Measurements from ENCODE around the gene SLC25A1. TPM values are rescaled to one million over a fixed set of nuclear protein-coding genes. Genes with fewer than 3 reads are reported as not detected.

Gene SLC25A1
- total and polyA plus RNA-seq, 10 of the 15 experiments (the other 5 are each of a cell fraction or from before 2014, with no cell fraction given) = 2.3 to 79.0 (median 30.3) TPM

DNA sequence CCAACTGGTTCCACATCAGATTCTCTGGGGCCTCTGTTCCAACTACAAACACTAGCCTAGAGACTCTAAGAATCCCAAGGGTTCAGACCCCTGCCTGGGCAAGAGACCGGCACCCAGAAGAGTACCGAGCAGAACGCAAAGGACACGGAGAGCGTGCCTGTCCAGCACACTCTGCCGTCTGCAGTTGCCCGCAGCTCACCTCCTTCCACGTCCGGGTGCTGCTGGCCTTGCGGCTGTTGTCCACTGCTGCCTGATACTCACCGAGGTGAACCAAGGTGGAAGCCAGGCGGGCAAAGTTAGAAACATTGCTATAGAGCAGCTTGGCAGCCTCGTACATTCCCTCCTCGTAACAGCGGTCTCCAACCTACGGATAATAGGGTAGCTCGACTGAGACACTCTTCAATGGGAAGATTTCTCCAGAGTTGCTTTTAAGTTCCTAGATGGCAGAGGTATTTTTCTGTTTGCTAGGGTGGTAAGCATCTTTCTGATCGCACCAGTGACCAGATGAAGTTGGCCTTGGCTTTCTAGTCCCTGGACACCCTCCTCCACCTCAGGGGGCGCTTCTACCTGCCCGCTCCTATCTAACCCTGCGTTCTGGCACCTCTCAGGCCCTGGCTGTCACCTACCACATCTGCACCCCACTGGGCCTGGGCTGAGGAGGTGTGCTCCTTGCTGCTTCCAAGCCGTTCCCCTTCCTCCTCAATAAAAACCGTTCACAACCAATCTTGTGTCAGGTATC, 22.8 kb upstream of the SLC25A1 start:
- Histone ChIP-seq H3K79me2 (ENCODE audit: control insufficient read depth, insufficient read depth, low read length) (no peaks in the 10 kb centered on the region), H3K27me3 (replicated peaks in 1 of 2; ENCODE audit: control insufficient read depth in 2 of 2, insufficient read depth in 2 of 2, low read length in 1 of 2) (peaks cover 0 to 9% of the 10 kb centered on the region in 2 experiments; a peak in 3 of 4 replicates), H3K9me3 (replicated peaks; ENCODE audit: control insufficient read depth, insufficient read depth, low read length) (no peaks in the 10 kb centered on the region), H3K4me2 (ENCODE audit: control insufficient read depth, insufficient read depth) (no peak overlapping the region), H3K4me1 (ENCODE audit: control insufficient read depth, insufficient read depth, low read length) (no peaks in the 10 kb centered on the region), H4K20me1 (ENCODE audit: control insufficient read depth, insufficient read depth) (no peaks in the 10 kb centered on the region), H2AFZ (ENCODE audit: control insufficient read depth, low read depth, low read length) (no peak overlapping the region), H3K9ac (ENCODE audit: control insufficient read depth, insufficient read depth, low read length) (no peak overlapping the region), H3K27ac (ENCODE audit: control insufficient read depth, insufficient read depth) (no peak overlapping the region), H3K36me3 (ENCODE audit: control insufficient read depth in 2 of 2, insufficient read depth in 2 of 2, low read length in 1 of 2) (no peaks in the 10 kb centered on the region), H3K4me3 (no peak overlapping the region)
- intact Hi-C loops (cut with micrococcal nuclease; ENCODE audit: unreplicated experiment) = no loop called here
- ChIA-PET RAD21 (ENCODE audit: unreplicated experiment) (no interaction called here), POLR2A (no interaction called here), CTCF (no interaction called here), SMC1A (ENCODE audit: uncharacterized antibody, unreplicated experiment) (no interaction called here)
- WGBS (ENCODE audit: insufficient coverage, insufficient replicate concordance, low lambda C conversion rate, missing lambda C conversion rate) = 72% methylated on average over 23 of the region's 23 CpGs
- DNase-seq (ENCODE audit: low read depth, low spot score) = no peak
- FAIRE-seq = no peak
- TF ChIP-seq, protein P1, sequence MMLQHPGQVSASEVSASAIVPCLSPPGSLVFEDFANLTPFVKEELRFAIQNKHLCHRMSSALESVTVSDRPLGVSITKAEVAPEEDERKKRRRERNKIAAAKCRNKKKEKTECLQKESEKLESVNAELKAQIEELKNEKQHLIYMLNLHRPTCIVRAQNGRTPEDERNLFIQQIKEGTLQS (IDR thresholded peaks at IDR 0.05; ENCODE audit: borderline replicate concordance, extremely low read depth, low read depth, low read length) = no peak
- no peak for TF ChIP-seq HDAC2 (IDR thresholded peaks at IDR 0.05)
- no peak for TF ChIP-seq CBX3 (IDR thresholded peaks at IDR 0.05; ENCODE audit: borderline replicate concordance, low read depth)
- no peak for TF ChIP-seq POLR2AphosphoS5 (IDR thresholded peaks at IDR 0.05; ENCODE audit: low read length)
- TF ChIP-seq, protein P2, sequence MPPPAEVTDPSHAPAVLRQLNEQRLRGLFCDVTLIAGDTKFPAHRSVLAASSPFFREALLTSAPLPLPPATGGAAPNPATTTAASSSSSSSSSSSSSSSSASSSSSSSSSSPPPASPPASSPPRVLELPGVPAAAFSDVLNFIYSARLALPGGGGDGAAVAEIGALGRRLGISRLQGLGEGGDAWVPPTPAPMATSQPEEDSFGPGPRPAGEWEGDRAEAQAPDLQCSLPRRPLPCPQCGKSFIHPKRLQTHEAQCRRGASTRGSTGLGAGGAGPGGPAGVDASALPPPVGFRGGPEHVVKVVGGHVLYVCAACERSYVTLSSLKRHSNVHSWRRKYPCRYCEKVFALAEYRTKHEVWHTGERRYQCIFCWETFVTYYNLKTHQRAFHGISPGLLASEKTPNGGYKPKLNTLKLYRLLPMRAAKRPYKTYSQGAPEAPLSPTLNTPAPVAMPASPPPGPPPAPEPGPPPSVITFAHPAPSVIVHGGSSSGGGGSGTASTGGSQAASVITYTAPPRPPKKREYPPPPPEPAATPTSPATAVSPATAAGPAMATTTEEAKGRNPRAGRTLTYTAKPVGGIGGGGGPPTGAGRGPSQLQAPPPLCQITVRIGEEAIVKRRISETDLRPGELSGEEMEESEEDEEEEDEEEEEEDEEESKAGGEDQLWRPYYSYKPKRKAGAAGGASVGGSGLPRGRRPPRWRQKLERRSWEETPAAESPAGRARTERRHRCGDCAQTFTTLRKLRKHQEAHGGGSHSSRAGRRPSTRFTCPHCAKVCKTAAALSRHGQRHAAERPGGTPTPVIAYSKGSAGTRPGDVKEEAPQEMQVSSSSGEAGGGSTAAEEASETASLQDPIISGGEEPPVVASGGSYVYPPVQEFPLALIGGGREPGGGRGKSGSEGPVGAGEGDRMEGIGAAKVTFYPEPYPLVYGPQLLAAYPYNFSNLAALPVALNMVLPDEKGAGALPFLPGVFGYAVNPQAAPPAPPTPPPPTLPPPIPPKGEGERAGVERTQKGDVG (CRISPR knock-in tag; IDR thresholded peaks at IDR 0.05) = no peak
- no peak for TF ChIP-seq YY1 (IDR thresholded peaks at IDR 0.05; ENCODE audit: low read depth, low read length)
- TF ChIP-seq ZNF207 (IDR thresholded peaks at IDR 0.05; ENCODE audit: borderline replicate concordance) = no peak
- no peak for TF ChIP-seq SP1 (IDR thresholded peaks at IDR 0.05; ENCODE audit: low read depth, low read length)
- no peak for TF ChIP-seq CREB1 (IDR thresholded peaks at IDR 0.05; ENCODE audit: low read depth)
- TF ChIP-seq, protein P3, sequence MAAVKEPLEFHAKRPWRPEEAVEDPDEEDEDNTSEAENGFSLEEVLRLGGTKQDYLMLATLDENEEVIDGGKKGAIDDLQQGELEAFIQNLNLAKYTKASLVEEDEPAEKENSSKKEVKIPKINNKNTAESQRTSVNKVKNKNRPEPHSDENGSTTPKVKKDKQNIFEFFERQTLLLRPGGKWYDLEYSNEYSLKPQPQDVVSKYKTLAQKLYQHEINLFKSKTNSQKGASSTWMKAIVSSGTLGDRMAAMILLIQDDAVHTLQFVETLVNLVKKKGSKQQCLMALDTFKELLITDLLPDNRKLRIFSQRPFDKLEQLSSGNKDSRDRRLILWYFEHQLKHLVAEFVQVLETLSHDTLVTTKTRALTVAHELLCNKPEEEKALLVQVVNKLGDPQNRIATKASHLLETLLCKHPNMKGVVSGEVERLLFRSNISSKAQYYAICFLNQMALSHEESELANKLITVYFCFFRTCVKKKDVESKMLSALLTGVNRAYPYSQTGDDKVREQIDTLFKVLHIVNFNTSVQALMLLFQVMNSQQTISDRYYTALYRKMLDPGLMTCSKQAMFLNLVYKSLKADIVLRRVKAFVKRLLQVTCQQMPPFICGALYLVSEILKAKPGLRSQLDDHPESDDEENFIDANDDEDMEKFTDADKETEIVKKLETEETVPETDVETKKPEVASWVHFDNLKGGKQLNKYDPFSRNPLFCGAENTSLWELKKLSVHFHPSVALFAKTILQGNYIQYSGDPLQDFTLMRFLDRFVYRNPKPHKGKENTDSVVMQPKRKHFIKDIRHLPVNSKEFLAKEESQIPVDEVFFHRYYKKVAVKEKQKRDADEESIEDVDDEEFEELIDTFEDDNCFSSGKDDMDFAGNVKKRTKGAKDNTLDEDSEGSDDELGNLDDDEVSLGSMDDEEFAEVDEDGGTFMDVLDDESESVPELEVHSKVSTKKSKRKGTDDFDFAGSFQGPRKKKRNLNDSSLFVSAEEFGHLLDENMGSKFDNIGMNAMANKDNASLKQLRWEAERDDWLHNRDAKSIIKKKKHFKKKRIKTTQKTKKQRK (IDR thresholded peaks at IDR 0.05; ENCODE audit: low read depth, low read length) = no peak
- TF ChIP-seq, protein P4, sequence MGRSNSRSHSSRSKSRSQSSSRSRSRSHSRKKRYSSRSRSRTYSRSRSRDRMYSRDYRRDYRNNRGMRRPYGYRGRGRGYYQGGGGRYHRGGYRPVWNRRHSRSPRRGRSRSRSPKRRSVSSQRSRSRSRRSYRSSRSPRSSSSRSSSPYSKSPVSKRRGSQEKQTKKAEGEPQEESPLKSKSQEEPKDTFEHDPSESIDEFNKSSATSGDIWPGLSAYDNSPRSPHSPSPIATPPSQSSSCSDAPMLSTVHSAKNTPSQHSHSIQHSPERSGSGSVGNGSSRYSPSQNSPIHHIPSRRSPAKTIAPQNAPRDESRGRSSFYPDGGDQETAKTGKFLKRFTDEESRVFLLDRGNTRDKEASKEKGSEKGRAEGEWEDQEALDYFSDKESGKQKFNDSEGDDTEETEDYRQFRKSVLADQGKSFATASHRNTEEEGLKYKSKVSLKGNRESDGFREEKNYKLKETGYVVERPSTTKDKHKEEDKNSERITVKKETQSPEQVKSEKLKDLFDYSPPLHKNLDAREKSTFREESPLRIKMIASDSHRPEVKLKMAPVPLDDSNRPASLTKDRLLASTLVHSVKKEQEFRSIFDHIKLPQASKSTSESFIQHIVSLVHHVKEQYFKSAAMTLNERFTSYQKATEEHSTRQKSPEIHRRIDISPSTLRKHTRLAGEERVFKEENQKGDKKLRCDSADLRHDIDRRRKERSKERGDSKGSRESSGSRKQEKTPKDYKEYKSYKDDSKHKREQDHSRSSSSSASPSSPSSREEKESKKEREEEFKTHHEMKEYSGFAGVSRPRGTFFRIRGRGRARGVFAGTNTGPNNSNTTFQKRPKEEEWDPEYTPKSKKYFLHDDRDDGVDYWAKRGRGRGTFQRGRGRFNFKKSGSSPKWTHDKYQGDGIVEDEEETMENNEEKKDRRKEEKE (IDR thresholded peaks at IDR 0.05) = no peak
- TF ChIP-seq HDAC6 (IDR thresholded peaks at IDR 0.05; ENCODE audit: unreplicated experiment) = no peak
- TF ChIP-seq ASH2L (IDR thresholded peaks at IDR 0.05; ENCODE audit: borderline replicate concordance, low read depth) = no peak
- no peak for TF ChIP-seq EGR1 (IDR thresholded peaks at IDR 0.05; ENCODE audit: borderline replicate concordance in 1 of 2, low read depth in 2 of 2, low read length in 2 of 2)
- no TSS peak for BruUV-seq (replicated peaks)
- no peak for ATAC-seq
- in situ Hi-C loops (cut with MboI) = no loop called here

Data from GM12878 (cell line).